K562 (cell line): ENCODE results near the gene PDZD8. TPM values are rescaled to one million over a fixed set of nuclear protein-coding genes. Genes with fewer than 3 reads are reported as not detected.

Experiments used
- BRD9 ChIP-seq: fragments of 450-650 bp; IDR thresholded peaks from 2 replicates; pipeline ENCODE4 v1.6.1; 2018; ENCODE audit warnings: low read depth; ENCODE audit not compliant: partially characterized antibody
- CEBPB ChIP-seq: fragments of 450-650 bp; IDR thresholded peaks from 2 replicates; pipeline ENCODE4 v1.6.1; 2016; ENCODE audit warnings: missing genetic modification characterization, missing compliant biosample characterization
- CREB3 ChIP-seq: fragments of 450-650 bp; conservative IDR thresholded peaks from 2 replicates; pipeline ENCODE4 v1.6.1; 2016; ENCODE audit warnings: missing genetic modification characterization, low read depth, mild to moderate bottlenecking, missing compliant biosample characterization, moderate library complexity
- CREB3L1 ChIP-seq: fragments of 450-650 bp; IDR thresholded peaks from 2 replicates; pipeline ENCODE4 v1.6.1; 2014; ENCODE audit warnings: low read depth, mild to moderate bottlenecking, moderate library complexity, borderline replicate concordance
- EZH2 ChIP-seq: IDR thresholded peaks from 2 replicates; pipeline ENCODE4 v1.6.1; 2012; ENCODE audit warnings: low read depth, mild to moderate bottlenecking, inconsistent platforms, low read length, borderline replicate concordance
- FOXK1 ChIP-seq: sonication (generic); formaldehyde crosslinking; IDR thresholded peaks from 2 replicates; pipeline ENCODE4 v1.8.0; 2022; ENCODE audit warnings: missing genetic modification reagents, mild to moderate bottlenecking, borderline replicate concordance
- FOXM1 ChIP-seq, 2 experiments: fragments of 450-650 bp in 1 of 2; sonication (generic) in 1 of 2; formaldehyde crosslinking in 1 of 2; IDR thresholded peaks; 2 replicates each; pipeline versions ENCODE4 v1.6.1 to v1.9.0; 2017 to 2022; ENCODE audit warnings: low read depth in 2 of 2, mild to moderate bottlenecking in 2 of 2, missing genetic modification reagents in 1 of 2, moderate library complexity in 1 of 2
- FOXP1 ChIP-seq: sonication (generic); formaldehyde crosslinking; IDR thresholded peaks from 2 replicates; pipeline ENCODE4 v1.8.0; 2022; ENCODE audit warnings: mild to moderate bottlenecking, missing genetic modification reagents
- ID3 ChIP-seq, 2 experiments: fragments of 250-450 bp in 1 of 2; fragments of 450-650 bp in 1 of 2; sonication (Bioruptor Pico) in 1 of 2; IDR thresholded peaks; 2 replicates each; pipeline versions ENCODE4 v1.6.1 to v1.8.0; 2016 to 2021; ENCODE audit warnings: mild to moderate bottlenecking in 2 of 2, moderate library complexity in 2 of 2, missing compliant biosample characterization in 1 of 2, missing genetic modification characterization in 1 of 2
- IFI16 ChIP-seq: fragments of 250-450 bp; sonication (Bioruptor Pico); IDR thresholded peaks from 2 replicates; pipeline ENCODE4 v2.1.2; 2022; ENCODE audit warnings: mild to moderate bottlenecking, inconsistent platforms
- MCM7 ChIP-seq, 2 experiments: fragments of 450-650 bp; IDR thresholded peaks; 2 replicates each; pipeline ENCODE4 v1.6.1; 2016 to 2018
- MYBL2 ChIP-seq, 2 experiments: fragments of 450-650 bp in 1 of 2; sonication (generic) in 1 of 2; formaldehyde crosslinking in 1 of 2; IDR thresholded peaks; 2 replicates each; pipeline versions ENCODE4 v1.6.1 to v1.8.1; 2017 to 2022; ENCODE audit warnings: borderline replicate concordance in 1 of 2, inconsistent platforms in 1 of 2, low read depth in 1 of 2, mild to moderate bottlenecking in 1 of 2, missing genetic modification reagents in 1 of 2, moderate library complexity in 1 of 2
- NCOA6 ChIP-seq: fragments of 450-650 bp; IDR thresholded peaks from 2 replicates; pipeline ENCODE4 v1.6.1; 2017; ENCODE audit warnings: mild to moderate bottlenecking
- NRF1 ChIP-seq, 2 experiments: fragments of 450-650 bp; IDR thresholded peaks in 1 of 2; conservative IDR thresholded peaks in 1 of 2; 2 replicates each; pipeline ENCODE4 v1.6.1; 2014; ENCODE audit warnings: mild to moderate bottlenecking in 2 of 2
- PML ChIP-seq: IDR thresholded peaks from 2 replicates; pipeline ENCODE4 v1.6.1; 2012; ENCODE audit warnings: low read length, inconsistent platforms
- PTTG1 ChIP-seq: fragments of 450-650 bp; IDR thresholded peaks from 2 replicates; pipeline ENCODE4 v1.6.1; 2016; ENCODE audit warnings: low read depth, mild to moderate bottlenecking, missing genetic modification characterization, missing compliant biosample characterization
- SREBF2 ChIP-seq: sonication (generic); formaldehyde crosslinking; IDR thresholded peaks from 2 replicates; pipeline ENCODE4 v1.4.0; 2020; ENCODE audit warnings: mild to moderate bottlenecking, missing genetic modification reagents
- SRSF7 ChIP-seq: fragments of 200-400 bp; formaldehyde crosslinking; optimal IDR thresholded peaks from 2 replicates; pipeline ENCODE3; 2017; ENCODE audit warnings: mild to moderate bottlenecking, low read depth, low read length
- TAF7 ChIP-seq: fragments of 450-650 bp; IDR thresholded peaks from 2 replicates; pipeline ENCODE4 v1.6.1; 2016; ENCODE audit warnings: missing genetic modification characterization, missing compliant biosample characterization
- ZC3H11A ChIP-seq: IDR thresholded peaks from 2 replicates; pipeline ENCODE4 v1.6.1; 2012; ENCODE audit warnings: low read depth, low read length, improper control_type of control experiment
- ZNF165 ChIP-seq: fragments of 250-450 bp; sonication (Bioruptor Pico); IDR thresholded peaks from 2 replicates; pipeline ENCODE4 v1.4.0; 2020; ENCODE audit warnings: borderline replicate concordance
- ZNF239 ChIP-seq: fragments of 250-450 bp; sonication (Bioruptor Pico); IDR thresholded peaks from 2 replicates; pipeline ENCODE4 v1.4.0; 2020; ENCODE audit warnings: mild to moderate bottlenecking
- polyA plus RNA-seq, 8 experiments: library from polyadenylated mRNA; depleted of rRNA in 4 of 8; stranded (reverse) in 5 of 8; unstranded in 3 of 8; fragments of >200 nt; fragmentation: Nextera tagmentation in 2 of 8; fragmentation: Illumina TruSeq in 1 of 8; extraction: Ambion mirVana in 2 of 8; extraction: Trizol in 1 of 8; gene quantifications; 2 replicates each; pipeline versions ENCODE4 v1.2.1 to v1.2.3, GENCODE V29; 2011 to 2014; ENCODE audit warnings: inconsistent platforms in 1 of 8, missing spikeins in 1 of 8
- total RNA-seq, 7 experiments: library from RNA; depleted of rRNA in 6 of 7; stranded (reverse); fragments of >200 nt in 6 of 7; fragmentation: Illumina TruSeq in 2 of 7; extraction: Trizol in 2 of 7; gene quantifications; 2 replicates each; pipeline versions ENCODE4 v1.2.1 to v1.2.3, GENCODE V29; 2011 to 2021; ENCODE audit warnings: low replicate concordance in 1 of 7
- TF ChIP-seq, protein P1 (sequence below), 2 experiments: IDR thresholded peaks; 2 replicates each; pipeline ENCODE4 v1.6.1; 2011; ENCODE audit warnings: borderline replicate concordance in 1 of 2, control low read depth in 1 of 2, low read depth in 1 of 2, low read length in 1 of 2, mild to moderate bottlenecking in 1 of 2, mixed read lengths in 1 of 2, moderate library complexity in 1 of 2; ENCODE audit not compliant: insufficient read depth in 1 of 2, insufficient read length in 1 of 2, poor library complexity in 1 of 2, severe bottlenecking in 1 of 2; ENCODE audit errors: extremely low read depth in 1 of 2

The PDZD8 gene
- total and polyA plus RNA-seq, 9 of the 15 experiments (the other 6 are each of a cell fraction or from before 2014, with no cell fraction given) = 5.5 to 53.4 (median 36.8) TPM

- TF ChIP-seq ID3 (CRISPR knock-in tag; IDR thresholded peaks at IDR 0.05) (no peak), ID3 (tag; IDR thresholded peaks at IDR 0.05) (no peak), NRF1 (conservative IDR thresholded peaks at IDR 0.05 in 1 of 2, IDR thresholded peaks at IDR 0.05 in 1 of 2) (peak; percentile 43 to 64; a peak in 3 of 4 replicates), ZC3H11A (no peak), TAF7 (tag) (no peak), CREB3L1 (no peak), NCOA6 (no peak), PTTG1 (tag) (no peak), IFI16 (no peak), BRD9 (no peak), MCM7 (IDR thresholded peaks at IDR 0.05) (no peak), SREBF2 (CRISPR knock-in tag) (no peak), SRSF7 (no peak), FOXK1 (peak; percentile 28; the same call in 1 of the 2 replicates), EZH2 (no peak), ZNF239 (CRISPR knock-in tag) (no peak), CREB3 (tag) (no peak), FOXP1 (CRISPR knock-in tag) (no peak), MYBL2 (IDR thresholded peaks at IDR 0.05; ENCODE audit: low read depth) (no peak), MYBL2 (CRISPR knock-in tag; IDR thresholded peaks at IDR 0.05; ENCODE audit: borderline replicate concordance) (no peak), FOXM1 (IDR thresholded peaks at IDR 0.05; ENCODE audit: low read depth) (no peak), FOXM1 (CRISPR knock-in tag; IDR thresholded peaks at IDR 0.05; ENCODE audit: low read depth) (no peak), ZNF165 (CRISPR knock-in tag) (no peak), CEBPB (tag) (no peak), PML (0 out of 2 replicates have a peak, but pooled peaks have one; percentile 19)
- TF ChIP-seq, protein P1, sequence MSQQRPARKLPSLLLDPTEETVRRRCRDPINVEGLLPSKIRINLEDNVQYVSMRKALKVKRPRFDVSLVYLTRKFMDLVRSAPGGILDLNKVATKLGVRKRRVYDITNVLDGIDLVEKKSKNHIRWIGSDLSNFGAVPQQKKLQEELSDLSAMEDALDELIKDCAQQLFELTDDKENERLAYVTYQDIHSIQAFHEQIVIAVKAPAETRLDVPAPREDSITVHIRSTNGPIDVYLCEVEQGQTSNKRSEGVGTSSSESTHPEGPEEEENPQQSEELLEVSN (IDR thresholded peaks at IDR 0.05; ENCODE audit: borderline replicate concordance in 1 of 2, extremely low read depth in 1 of 2, insufficient read depth in 1 of 2, insufficient read length in 1 of 2, low read depth in 1 of 2, low read length in 1 of 2, poor library complexity in 1 of 2, severe bottlenecking in 1 of 2) = peak; percentile 51 to 69
Measured at GRCh38 chr10:117375360-117376178, at the start of gene PDZD8 (continued).
